Parietal lobe (tissue), 1 donor: ENCODE data around the gene ZNF665. TPM values are rescaled to one million over a fixed set of nuclear protein-coding genes. Genes with fewer than 3 reads are reported as not detected.

Source experiments
- total RNA-seq: library from RNA; depleted of rRNA; stranded (reverse); fragments of >200 nt; gene quantifications from one replicate; pipeline ENCODE4 v1.2.3, GENCODE V29; 2014

Gene ZNF665
- total RNA-seq: 10.0 TPM

DNA sequence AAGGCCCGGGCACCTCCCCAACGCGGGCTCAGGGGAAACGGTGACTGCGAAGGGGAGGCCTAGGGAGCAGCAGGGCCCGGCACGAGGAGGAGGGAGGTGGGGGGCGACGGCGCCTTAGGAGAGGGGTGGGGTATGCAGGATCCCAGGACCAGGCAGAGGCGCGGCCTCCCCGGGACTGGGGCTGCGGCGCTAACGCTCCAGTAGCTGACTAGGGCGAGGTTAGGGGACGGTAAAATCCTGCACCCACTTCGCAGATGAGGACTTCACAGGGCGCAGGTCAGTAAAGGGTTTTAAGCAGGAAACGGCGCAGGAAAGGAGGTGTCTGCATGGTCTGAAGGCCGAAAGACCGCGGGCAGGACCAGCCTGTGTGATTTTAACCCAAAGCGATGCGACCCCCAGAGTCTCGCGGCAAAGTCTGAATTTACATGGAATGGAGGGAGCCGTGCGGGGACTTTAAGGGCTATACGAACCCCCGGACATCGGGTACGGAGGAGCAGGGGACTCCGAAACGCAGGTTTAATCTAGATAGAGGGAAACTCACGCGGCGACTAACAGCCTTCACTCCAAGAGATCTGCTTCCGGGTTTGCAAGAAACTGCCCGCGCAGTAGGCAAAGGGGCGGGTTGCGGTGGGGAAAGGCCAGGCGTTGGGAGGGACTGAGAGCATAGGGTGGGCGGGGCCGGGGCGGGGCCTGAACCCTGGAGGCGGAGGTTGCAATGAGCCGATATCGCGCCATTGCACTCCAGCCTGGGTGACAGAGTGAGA, at the start of gene ZNF665:
ZNF665 (minus strand) TSS at position 588 of the 764 bp plus-strand sequence. CDS start 10,460 bp downstream, outside the sequence.

GRCh38 chr19:53132141-53132991, 60.8 kb downstream of the ZNF665 start, which contains the start of gene ZNF415:
Gene ZNF415, minus strand, starts transcription at chr19:53132910. Its CDS starts 10,234 bp downstream, at chr19:53122676.

Other genes with a start within 250 kb of the ZNF665 start
- gene ZNF816, start 230.5 kb downstream of the ZNF665 start, total RNA-seq: 6.9 TPM
- gene ERVV-1, start 179.4 kb downstream of the ZNF665 start, total RNA-seq: not detected
- not detected for gene ERVV-2, start 148.6 kb downstream of the ZNF665 start, total RNA-seq
- 62.3 TPM for gene ZNF160, start 89.9 kb downstream of the ZNF665 start, total RNA-seq
- 32.2 TPM for gene ZNF415, start 60.4 kb downstream of the ZNF665 start, total RNA-seq
- 25.7 TPM for gene ZNF347, start 34.3 kb downstream of the ZNF665 start, total RNA-seq
- 45.7 TPM for gene ZNF677, start 61.5 kb upstream of the ZNF665 start, total RNA-seq
- not detected for gene VN1R2, start 64.9 kb upstream of the ZNF665 start, total RNA-seq
- gene VN1R4, start 74.4 kb upstream of the ZNF665 start, total RNA-seq: not detected
- gene ZNF845, start 140.4 kb upstream of the ZNF665 start, total RNA-seq: 21.3 TPM
- 22.5 TPM for gene ZNF525, start 172.3 kb upstream of the ZNF665 start, total RNA-seq
- 34.7 TPM for gene ZNF765, start 201.8 kb upstream of the ZNF665 start, total RNA-seq
- 20.7 TPM for gene ZNF761, start 238.6 kb upstream of the ZNF665 start, total RNA-seq